Esophagus squamous epithelium (tissue), 4 donors: ENCODE results near the gene RELN.

ENCODE experiments used
- POLR2A ChIP-seq, 4 donors: fragments of 450-650 bp; IDR thresholded peaks; one replicate each; pipeline ENCODE4 v1.6.1; 2017; ENCODE audit warnings: antibody characterized with exemption in 4 of 4, mild to moderate bottlenecking in 4 of 4, moderate library complexity in 3 of 4
- TF ChIP-seq, protein P1 (sequence below), 6 experiments: fragments of 450-650 bp in 4 of 6; fragments of 200-600 bp in 2 of 6; sonication (generic) in 2 of 6; IDR thresholded peaks; one replicate each; pipeline ENCODE4 v1.5.1; 2016 to 2019; ENCODE audit warnings: antibody characterized with exemption in 6 of 6, mild to moderate bottlenecking in 4 of 6, moderate library complexity in 4 of 6

DNA sequence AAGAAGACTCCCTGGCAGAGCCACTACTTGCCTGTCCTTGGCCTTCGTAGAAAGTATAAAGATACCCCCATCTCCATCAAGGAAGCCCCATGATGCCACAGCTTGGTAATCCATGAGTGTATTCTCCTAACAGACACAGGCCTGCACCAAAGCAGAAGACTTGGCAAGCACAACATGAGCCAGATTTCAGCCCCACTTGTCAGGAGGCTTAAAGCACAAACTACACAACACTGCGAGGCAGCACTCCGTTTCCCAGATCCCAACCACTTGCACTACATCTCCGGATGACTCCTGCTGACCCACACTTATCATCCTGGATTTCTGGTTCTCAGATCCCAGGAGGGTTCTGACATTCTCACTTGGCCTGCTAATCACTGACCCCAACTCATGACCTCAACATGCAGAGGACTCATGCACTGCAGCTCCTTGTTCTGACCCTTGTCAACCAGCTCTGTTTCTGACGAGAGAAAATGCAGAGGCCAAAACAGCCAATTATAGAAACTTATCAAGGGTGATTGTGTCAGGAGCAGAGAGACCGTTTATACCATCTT is 100.8 kb downstream of the RELN start:
- TF ChIP-seq, protein P1, sequence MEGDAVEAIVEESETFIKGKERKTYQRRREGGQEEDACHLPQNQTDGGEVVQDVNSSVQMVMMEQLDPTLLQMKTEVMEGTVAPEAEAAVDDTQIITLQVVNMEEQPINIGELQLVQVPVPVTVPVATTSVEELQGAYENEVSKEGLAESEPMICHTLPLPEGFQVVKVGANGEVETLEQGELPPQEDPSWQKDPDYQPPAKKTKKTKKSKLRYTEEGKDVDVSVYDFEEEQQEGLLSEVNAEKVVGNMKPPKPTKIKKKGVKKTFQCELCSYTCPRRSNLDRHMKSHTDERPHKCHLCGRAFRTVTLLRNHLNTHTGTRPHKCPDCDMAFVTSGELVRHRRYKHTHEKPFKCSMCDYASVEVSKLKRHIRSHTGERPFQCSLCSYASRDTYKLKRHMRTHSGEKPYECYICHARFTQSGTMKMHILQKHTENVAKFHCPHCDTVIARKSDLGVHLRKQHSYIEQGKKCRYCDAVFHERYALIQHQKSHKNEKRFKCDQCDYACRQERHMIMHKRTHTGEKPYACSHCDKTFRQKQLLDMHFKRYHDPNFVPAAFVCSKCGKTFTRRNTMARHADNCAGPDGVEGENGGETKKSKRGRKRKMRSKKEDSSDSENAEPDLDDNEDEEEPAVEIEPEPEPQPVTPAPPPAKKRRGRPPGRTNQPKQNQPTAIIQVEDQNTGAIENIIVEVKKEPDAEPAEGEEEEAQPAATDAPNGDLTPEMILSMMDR (IDR thresholded peaks at IDR 0.05): no peak
- TF ChIP-seq POLR2A (IDR thresholded peaks at IDR 0.05): no peak
